ENCODE data around the gene CARMIL1. TPM values are rescaled to one million over a fixed set of nuclear protein-coding genes. Genes with fewer than 3 reads are reported as not detected.

CARMIL1 gene
- total RNA-seq, 4 donors from 2014 or later, result 14.9 to 23.5 (median 20.3) TPM

- DNase-seq (ENCODE audit: low spot score in 2 of 2), result no peak
- WGBS, 2 donors, result 22 to 26% methylated on average over 1 of the region's 1 CpG
- H3K4me3 ChIP-seq (ENCODE audit: low read depth, poor library complexity, severe bottlenecking), result no peak overlapping the region
- intact Hi-C loops (cut with DNase I; ENCODE audit: low total_unique reads), result no loop called here
- TF ChIP-seq POLR2A (IDR thresholded peaks at IDR 0.05) (no peak), CTCF (IDR thresholded peaks at IDR 0.05) (no peak)
Measured at GRCh38 chr6:25360621-25361020, 81.4 kb downstream of the CARMIL1 start.

GRCh38 chr6:25363427-25363826 lies 84.3 kb downstream of the CARMIL1 start:
- intact Hi-C loops (cut with DNase I; ENCODE audit: low total_unique reads), result no loop called here
- H3K4me3 ChIP-seq (ENCODE audit: low read depth, poor library complexity, severe bottlenecking), result no peak overlapping the region
- no peak for DNase-seq (ENCODE audit: low spot score in 2 of 2)
- WGBS, 2 donors, result 31 to 51% methylated on average over 2 of the region's 2 CpGs
- no peak for TF ChIP-seq CTCF (IDR thresholded peaks at IDR 0.05)
- TF ChIP-seq POLR2A (IDR thresholded peaks at IDR 0.05), result no peak

GRCh38 chr6:25365154-25365553 lies 86.0 kb downstream of the CARMIL1 start:
- no peak overlapping the region for H3K4me3 ChIP-seq (ENCODE audit: low read depth, poor library complexity, severe bottlenecking)
- intact Hi-C loops (cut with DNase I; ENCODE audit: low total_unique reads), result no loop called here
- DNase-seq (ENCODE audit: low spot score in 2 of 2), result no peak
- 90 to 93% methylated on average over 5 of the region's 5 CpGs for WGBS, 2 donors
- TF ChIP-seq CTCF (IDR thresholded peaks at IDR 0.05) (no peak), POLR2A (IDR thresholded peaks at IDR 0.05) (no peak)

- no peak overlapping the region for H3K4me3 ChIP-seq (ENCODE audit: low read depth, poor library complexity, severe bottlenecking)
- TF ChIP-seq CTCF (IDR thresholded peaks at IDR 0.05) (no peak), POLR2A (IDR thresholded peaks at IDR 0.05) (no peak)
- intact Hi-C loops (cut with DNase I; ENCODE audit: low total_unique reads), result no loop called here
- DNase-seq (ENCODE audit: low spot score in 2 of 2), result no peak
- 65 to 68% methylated on average over 1 of the region's 1 CpG for WGBS, 2 donors
Measured at GRCh38 chr6:25366903-25367545, 87.8 kb downstream of the CARMIL1 start.

- intact Hi-C loops (cut with DNase I; ENCODE audit: low total_unique reads), result no loop called here
- TF ChIP-seq CTCF (IDR thresholded peaks at IDR 0.05), result no peak
- TF ChIP-seq POLR2A (IDR thresholded peaks at IDR 0.05), result no peak
- 17 to 21% methylated on average over 6 of the region's 6 CpGs for WGBS, 2 donors
- no peak overlapping the region for H3K4me3 ChIP-seq (ENCODE audit: low read depth, poor library complexity, severe bottlenecking)
- no peak for DNase-seq (ENCODE audit: low spot score in 2 of 2)
Measured at GRCh38 chr6:25369036-25369432, 89.9 kb downstream of the CARMIL1 start.
